ENCODE data around the gene BRSK2.

BRSK2 gene

DNA sequence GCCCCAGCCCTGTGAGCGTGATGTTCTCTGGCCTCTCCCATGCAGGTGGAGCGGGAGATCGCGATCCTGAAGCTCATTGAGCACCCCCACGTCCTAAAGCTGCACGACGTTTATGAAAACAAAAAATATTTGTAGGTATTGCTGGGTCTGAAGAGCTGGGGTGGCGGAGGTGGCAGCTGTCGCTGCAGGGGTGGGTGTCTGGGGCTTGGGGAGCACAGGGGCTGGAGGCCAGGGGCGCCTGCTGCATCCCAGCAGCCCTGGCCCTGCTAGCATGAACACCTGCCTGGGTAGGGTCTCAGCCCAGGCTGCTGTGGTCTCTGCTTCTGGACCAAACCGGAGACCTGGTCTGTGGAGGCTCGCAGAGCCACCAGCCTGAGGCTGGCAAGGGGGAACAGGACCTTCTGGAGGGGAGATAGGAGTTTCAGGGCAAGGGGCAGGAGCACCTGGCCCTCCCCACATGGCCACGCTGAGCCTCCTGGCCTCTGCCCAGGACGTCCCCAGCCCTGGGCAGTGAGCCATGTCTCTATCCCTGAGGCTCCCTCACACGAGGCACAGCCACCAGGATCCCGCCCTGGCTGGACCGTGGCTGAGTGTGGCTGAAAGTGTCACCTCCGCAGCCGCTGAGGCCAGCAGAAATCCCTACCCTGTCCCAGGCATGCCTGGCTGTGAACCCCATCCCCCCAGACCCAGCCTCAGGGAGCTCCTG lies 48.7 kb downstream of the BRSK2 start:
- DNase-seq (ENCODE audit: low read depth) = no peak

- no peak for DNase-seq (ENCODE audit: low read depth)
Observed at GRCh38 chr11:1438967-1439330, 49.2 kb downstream of the BRSK2 start.

- DNase-seq (ENCODE audit: low read depth) = no peak
Observed at GRCh38 chr11:1439341-1439740, 49.6 kb downstream of the BRSK2 start.

GRCh38 chr11:1440066-1440465 lies 50.3 kb downstream of the BRSK2 start:
- no peak for DNase-seq (ENCODE audit: low read depth)

DNA sequence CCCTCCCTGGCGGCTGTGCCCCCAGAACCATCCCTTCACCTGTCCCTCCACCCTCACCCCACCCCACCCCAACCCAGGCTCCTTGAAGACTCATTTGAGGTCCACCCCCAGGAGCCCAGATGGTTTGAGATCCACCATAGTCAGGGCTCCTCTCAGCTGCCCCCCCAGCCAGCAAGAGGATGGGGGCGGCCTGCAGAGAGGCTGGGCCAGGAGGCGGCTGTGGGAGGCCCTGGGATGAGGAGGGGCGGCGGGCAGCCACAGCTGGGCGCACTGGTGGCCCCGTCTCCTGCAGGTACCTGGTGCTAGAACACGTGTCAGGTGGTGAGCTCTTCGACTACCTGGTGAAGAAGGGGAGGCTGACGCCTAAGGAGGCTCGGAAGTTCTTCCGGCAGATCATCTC lies 50.8 kb downstream of the BRSK2 start:
- DNase-seq (ENCODE audit: low read depth) = no peak

DNA sequence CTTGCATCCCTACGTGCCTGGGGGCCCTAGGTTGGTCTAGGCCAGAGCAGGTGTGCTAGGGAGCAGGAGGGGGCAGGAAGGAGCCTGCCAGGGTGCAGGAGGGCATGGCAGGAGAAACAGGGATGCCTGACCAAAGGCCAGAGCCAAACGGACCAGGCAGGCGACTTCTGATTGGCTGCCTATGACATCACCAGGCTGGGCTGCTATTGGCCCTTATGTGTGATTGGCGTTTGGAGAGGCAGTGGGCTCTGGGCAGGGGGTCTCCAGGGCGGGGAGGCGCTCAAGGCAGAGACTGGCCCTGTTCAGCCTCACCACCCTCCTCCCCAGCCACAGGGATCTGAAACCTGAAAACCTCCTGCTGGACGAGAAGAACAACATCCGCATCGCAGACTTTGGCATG lies 52.4 kb downstream of the BRSK2 start:
- no peak for DNase-seq (ENCODE audit: low read depth)

GRCh38 chr11:1442807-1443366 lies 53.2 kb downstream of the BRSK2 start:
- DNase-seq (ENCODE audit: low read depth) = no peak

DNA sequence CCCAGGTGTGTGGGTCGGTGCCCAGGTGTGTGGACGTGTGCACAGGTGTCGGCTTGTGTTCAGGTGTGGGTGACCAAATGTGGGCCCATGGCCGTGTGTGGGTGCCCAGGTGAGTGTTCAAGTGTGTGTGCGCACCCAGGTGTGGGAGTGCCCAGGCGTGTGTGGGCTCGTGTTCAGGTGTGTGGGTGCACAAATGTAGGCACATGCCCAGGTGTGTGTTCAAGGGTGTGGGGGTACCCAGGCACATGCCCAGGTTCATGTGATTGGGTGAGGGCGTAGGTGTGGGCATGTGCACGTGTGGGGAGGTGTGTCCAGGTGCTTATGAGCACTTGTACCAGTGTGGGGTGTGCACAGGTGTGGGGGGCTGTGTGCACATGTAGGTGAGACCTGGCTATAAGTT lies 54.0 kb downstream of the BRSK2 start:
- DNase-seq (ENCODE audit: low read depth) = no peak

- no peak for DNase-seq (ENCODE audit: low read depth)
Observed at GRCh38 chr11:1444321-1444720, 54.6 kb downstream of the BRSK2 start.

- DNase-seq (ENCODE audit: low read depth) = no peak
Observed at GRCh38 chr11:1444823-1445422, 55.2 kb downstream of the BRSK2 start.

DNA sequence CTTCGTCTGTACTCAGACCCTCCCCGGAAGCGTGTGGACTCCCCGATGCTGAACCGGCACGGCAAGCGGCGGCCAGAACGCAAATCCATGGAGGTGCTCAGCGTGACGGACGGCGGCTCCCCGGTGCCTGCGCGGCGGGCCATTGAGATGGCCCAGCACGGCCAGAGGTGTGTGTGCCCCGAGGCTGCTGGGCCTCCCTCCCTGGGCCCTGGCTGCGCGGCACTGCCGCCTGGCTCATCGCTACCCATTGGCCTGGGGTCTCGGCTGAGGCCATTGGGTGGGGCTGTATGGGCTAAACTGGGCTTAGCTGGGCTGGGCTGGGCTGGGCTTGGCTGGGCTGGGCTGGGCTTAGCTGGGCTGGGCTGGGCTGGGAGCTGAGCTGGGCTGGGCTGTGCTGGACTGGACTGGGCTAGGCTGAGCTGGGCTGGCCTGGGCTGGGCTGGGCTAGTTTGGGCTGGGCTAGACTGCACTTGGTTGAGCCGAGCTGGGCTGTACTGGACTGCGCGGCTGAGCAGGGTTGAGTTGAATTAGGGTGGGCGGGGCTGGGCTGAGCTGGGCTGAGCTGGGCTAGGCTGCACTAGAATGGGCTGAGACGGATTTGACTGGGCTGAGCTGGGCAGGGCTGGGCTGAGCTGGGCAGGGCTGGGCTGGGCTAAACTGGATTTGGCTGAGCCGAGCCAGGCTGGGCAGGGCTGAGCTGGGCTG lies 56.2 kb downstream of the BRSK2 start:
- DNase-seq (ENCODE audit: low read depth) = no peak

DNA sequence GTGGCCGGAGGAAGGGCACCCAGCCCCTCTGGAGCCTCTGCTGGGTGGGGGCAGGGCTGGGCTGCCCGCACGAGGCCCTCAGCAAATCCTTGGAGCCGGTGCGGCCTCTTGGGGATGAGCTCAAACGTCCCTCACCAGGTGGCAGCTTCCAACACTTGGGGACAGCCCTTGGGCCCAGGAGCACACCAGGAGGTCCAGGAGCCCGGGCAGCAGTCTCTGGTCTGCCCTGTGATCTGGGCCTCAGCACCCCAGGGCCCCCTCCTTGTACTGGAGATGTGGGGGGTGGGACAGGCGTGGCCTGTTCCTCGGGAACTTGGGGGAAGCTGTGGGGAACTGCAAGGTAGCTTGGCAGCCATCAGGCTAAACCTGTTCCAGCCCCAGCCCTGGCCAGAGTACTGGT lies 56.9 kb downstream of the BRSK2 start:
- DNase-seq (ENCODE audit: low read depth) = no peak

DNA sequence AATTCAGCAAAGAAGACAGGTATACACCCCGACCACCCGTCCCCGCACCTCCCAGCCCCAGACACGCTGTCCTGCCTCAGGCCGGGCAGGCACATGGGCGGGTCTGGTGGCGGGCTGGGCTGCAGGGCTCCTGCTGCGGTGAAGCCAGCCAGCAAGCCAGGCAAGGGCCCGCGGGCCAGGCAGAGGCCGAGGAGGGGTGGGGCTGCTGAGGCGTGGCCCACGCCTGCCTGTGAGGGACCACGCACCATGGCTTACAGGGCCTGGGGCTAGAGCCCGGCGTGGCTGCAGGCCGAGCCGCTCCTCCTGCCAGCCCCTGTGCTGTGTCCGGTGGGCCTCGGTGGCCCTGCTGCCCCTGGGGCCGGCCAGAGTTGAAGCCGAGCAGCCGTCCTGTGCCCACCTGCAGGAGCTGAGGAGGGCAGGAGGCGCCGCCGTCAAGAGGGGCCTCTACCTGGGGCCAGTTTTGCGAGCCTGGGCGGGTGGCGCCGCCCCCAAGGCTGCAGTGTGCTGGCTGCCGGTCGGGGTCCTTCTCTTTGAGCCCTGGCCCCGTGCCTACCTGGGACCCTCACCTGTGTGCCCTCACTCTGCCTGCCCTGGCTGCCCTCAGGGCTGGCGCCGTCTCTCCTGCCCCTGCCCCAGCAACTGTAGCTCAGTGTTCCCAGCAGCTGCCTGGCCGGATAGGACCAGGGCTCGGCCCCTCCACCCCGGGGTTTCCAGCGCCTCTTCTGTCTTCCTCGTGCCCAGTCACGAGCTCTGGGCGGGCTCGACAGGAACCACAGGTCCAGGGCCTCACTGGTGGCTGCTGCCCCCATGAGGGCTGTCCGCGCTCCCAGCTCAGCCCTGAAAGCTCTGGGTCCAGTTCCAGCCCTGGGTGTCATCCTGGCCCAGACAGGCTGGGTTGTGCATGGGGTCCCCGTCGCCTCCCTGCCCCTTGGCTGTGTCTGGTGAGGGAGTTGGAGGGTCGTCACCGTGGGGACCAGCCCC lies 58.4 kb downstream of the BRSK2 start:
- DNase-seq (ENCODE audit: low read depth) = no peak

- DNase-seq (ENCODE audit: low read depth) = no peak
Observed at GRCh38 chr11:1448882-1449281, 59.1 kb downstream of the BRSK2 start.

DNA sequence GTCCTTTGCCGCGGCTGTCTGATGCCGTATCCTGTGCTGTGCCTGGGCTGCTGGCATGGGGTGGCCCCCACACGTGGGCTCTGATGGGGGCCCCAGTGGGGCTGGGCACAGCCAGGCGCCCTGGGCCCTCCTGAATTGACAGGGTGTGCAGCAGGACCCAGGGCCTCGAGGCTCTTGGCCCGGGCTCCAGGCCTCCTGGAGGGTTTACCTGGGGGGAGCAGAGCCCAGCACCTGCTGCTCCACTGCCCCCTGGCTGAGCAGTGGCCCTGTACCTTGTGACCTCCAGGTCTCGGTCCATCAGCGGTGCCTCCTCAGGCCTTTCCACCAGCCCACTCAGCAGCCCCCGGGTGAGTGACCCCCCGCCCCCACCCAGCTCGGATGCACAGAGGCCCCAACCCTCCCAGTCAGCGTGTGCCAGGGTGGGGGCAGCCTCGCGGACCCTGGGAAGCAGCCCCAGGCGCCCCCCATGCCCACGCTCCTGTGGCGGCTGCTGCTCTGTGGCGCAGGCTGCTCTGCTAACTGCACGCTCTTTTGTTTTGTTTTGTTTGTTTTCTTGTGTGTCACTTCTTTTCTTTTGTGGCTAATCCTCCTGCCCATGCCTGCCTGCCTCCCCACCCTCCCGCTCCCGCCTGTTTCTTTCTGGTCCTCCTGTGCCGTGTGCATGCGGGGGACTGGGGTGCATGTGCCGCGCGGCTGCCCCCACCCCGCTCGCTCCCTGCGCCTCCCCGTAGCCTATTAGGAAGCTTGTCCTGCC lies 59.9 kb downstream of the BRSK2 start:
- DNase-seq (ENCODE audit: low read depth) = no peak

- DNase-seq (ENCODE audit: low read depth) = no peak
Observed at GRCh38 chr11:1450344-1450875, 60.7 kb downstream of the BRSK2 start.

GRCh38 chr11:1450949-1451710 lies 61.4 kb downstream of the BRSK2 start:
- no peak for DNase-seq (ENCODE audit: low read depth)

- no peak for DNase-seq (ENCODE audit: low read depth)
Observed at GRCh38 chr11:1451781-1452470, 62.2 kb downstream of the BRSK2 start.

- no peak for DNase-seq (ENCODE audit: low read depth)
Observed at GRCh38 chr11:1452744-1453143, 63.0 kb downstream of the BRSK2 start.

DNA sequence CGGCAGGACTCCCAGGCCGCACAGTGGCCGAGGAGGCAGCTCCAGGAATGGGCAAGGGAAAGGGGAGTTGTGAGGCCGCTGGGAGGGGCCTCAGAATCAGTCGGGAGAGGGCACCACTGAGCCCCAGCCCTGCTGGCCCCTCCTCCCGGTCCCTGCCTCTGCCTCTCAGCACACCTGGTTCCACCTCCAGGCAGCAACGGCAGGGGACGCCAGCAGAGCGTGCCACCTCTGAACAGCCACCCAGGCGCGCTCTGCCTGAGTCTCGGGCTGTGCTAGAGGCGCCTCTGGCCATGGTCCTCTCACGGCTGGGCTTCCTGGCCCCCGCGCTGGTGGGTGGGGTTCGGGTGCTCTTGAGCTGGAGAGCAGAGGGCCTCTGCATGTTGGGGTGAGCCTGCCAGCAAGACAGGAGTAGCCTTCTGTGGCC lies 63.9 kb downstream of the BRSK2 start:
- DNase-seq (ENCODE audit: low read depth) = no peak

All from stimulated activated CD8-positive, alpha-beta memory T cell treated with anti-CD3 and anti-CD28 coated beads, Interleukin-12 subunit alpha, Interleukin-12 subunit beta, amount 100 ng/mL, for 1 hour (primary cell).